Measurements from ENCODE around the gene ZBED4.

ZBED4 gene

GRCh38 chr22:49852898-49853894 is at the start of gene ZBED4:
Gene ZBED4, plus strand, starts transcription at chr22:49853844. Its CDS starts 29,819 bp downstream, at chr22:49883663.
- in situ Hi-C loops (cut with HindIII; ENCODE audit: low sequenced_read_pairs), result no loop called here
- peak within 1 kb of the TSS; percentile 64 for H3K4me3 ChIP-seq (ENCODE audit: low read depth, low read length)
- peak; percentile 96 for DNase-seq (ENCODE audit: low read depth, low spot score)
- no peak for TF ChIP-seq CTCF (IDR thresholded peaks at IDR 0.05; ENCODE audit: low read depth, low read length)

- no peak for TF ChIP-seq CTCF (IDR thresholded peaks at IDR 0.05; ENCODE audit: low read depth, low read length)
- in situ Hi-C loops (cut with HindIII; ENCODE audit: low sequenced_read_pairs), result no loop called here
- DNase-seq (ENCODE audit: low read depth, low spot score), result no peak
- H3K4me3 ChIP-seq (ENCODE audit: low read depth, low read length), result no peak overlapping the region
Observed at GRCh38 chr22:49807129-49807528, 46.5 kb upstream of the ZBED4 start.

- no peak for TF ChIP-seq CTCF (IDR thresholded peaks at IDR 0.05; ENCODE audit: low read depth, low read length)
- H3K4me3 ChIP-seq (ENCODE audit: low read depth, low read length), result no peak overlapping the region
- no peak for DNase-seq (ENCODE audit: low read depth, low spot score)
- in situ Hi-C loops (cut with HindIII; ENCODE audit: low sequenced_read_pairs), result no loop called here
Observed at GRCh38 chr22:49807780-49808708, 45.6 kb upstream of the ZBED4 start.

GRCh38 chr22:49810363-49811019 is 43.2 kb upstream of the ZBED4 start:
- peak; percentile 24 for DNase-seq (ENCODE audit: low read depth, low spot score)
- in situ Hi-C loops (cut with HindIII; ENCODE audit: low sequenced_read_pairs), result no loop called here

GRCh38 chr22:49811020-49811791 is 42.4 kb upstream of the ZBED4 start:
- in situ Hi-C loops (cut with HindIII; ENCODE audit: low sequenced_read_pairs), result no loop called here
- DNase-seq (ENCODE audit: low read depth, low spot score), result no peak
- H3K4me3 ChIP-seq (ENCODE audit: low read depth, low read length), result no peak overlapping the region
- no peak for TF ChIP-seq CTCF (IDR thresholded peaks at IDR 0.05; ENCODE audit: low read depth, low read length)

More at GRCh38 chr22:49810363-49811019, 43.2 kb upstream of the ZBED4 start:
- no peak overlapping the region for H3K4me3 ChIP-seq (ENCODE audit: low read depth, low read length)
- TF ChIP-seq CTCF (IDR thresholded peaks at IDR 0.05; ENCODE audit: low read depth, low read length), result no peak
